GM12892 (cell line): ENCODE data around the gene CCL15.
"Not testable (repeated sequence)": the region's sequence is repeated elsewhere in the genome, so short reads cannot be mapped to it uniquely, and the experiment has no call there.

Experiments used
- DNase-seq: peaks from one replicate; pipeline ENCODE4 v3.0.0; 2011; ENCODE audit not compliant: insufficient read length
- FAIRE-seq: peaks from 2 replicates; lab custom pipeline; 2011; peaks lifted over from hg19 to GRCh38; lab: Jason Lieb, UNC
- POLR2A ChIP-seq: IDR thresholded peaks from 2 replicates; pipeline ENCODE4 v1.6.1; 2011; ENCODE audit warnings: low read depth, low read length, control low read depth
- POLR2AphosphoS5 ChIP-seq: IDR thresholded peaks from 2 replicates; pipeline ENCODE4 v1.6.1; 2011; ENCODE audit warnings: low read depth, low read length, control low read depth
- TAF1 ChIP-seq: IDR thresholded peaks from 2 replicates; pipeline ENCODE4 v1.6.1; 2011; ENCODE audit warnings: low read depth, mild to moderate bottlenecking, control low read depth, low read length, borderline replicate concordance

Gene CCL15

GRCh38 chr17:36014946-36015345, 13.6 kb upstream of the CCL15 start:
- FAIRE-seq (no peak), DNase-seq (no peak)
- TF ChIP-seq TAF1 (no peak), POLR2A (no peak), POLR2AphosphoS5 (no peak)

- FAIRE-seq (no peak), DNase-seq (no peak)
- TF ChIP-seq TAF1 (no peak), POLR2AphosphoS5 (no peak), POLR2A (no peak)
Observed at GRCh38 chr17:36011201-36011600, 9.8 kb upstream of the CCL15 start.

- DNase-seq = no peak
- FAIRE-seq = no peak
- TF ChIP-seq TAF1 (no peak), POLR2AphosphoS5 (no peak), POLR2A (no peak)
Observed at GRCh38 chr17:36008998-36009665, 7.8 kb upstream of the CCL15 start.

GRCh38 chr17:36004594-36005108, 3.3 kb upstream of the CCL15 start:
- no peak for TF ChIP-seq POLR2AphosphoS5
- no peak for TF ChIP-seq POLR2A
- no peak for TF ChIP-seq TAF1
- FAIRE-seq (no peak), DNase-seq (no peak)

- FAIRE-seq (no peak), DNase-seq (no peak)
- TF ChIP-seq POLR2AphosphoS5 (no peak), TAF1 (no peak), POLR2A (no peak)
Observed at GRCh38 chr17:36002631-36003030, 1.3 kb upstream of the CCL15 start.

- no peak for TF ChIP-seq POLR2AphosphoS5
- TF ChIP-seq TAF1 = no peak
- TF ChIP-seq POLR2A = no peak
- FAIRE-seq (no peak), DNase-seq (no peak)
Observed at GRCh38 chr17:36001862-36002603, 680 bp upstream of the CCL15 start.

GRCh38 chr17:36000732-36001109, 632 bp downstream of the CCL15 start:
- no peak for FAIRE-seq
- DNase-seq = no peak
- TF ChIP-seq POLR2AphosphoS5 (no peak), TAF1 (no peak), POLR2A (no peak)

- TF ChIP-seq POLR2AphosphoS5 = no peak
- TF ChIP-seq POLR2A = no peak
- TF ChIP-seq TAF1 = no peak
- DNase-seq (no peak), FAIRE-seq (no peak)
Observed at GRCh38 chr17:35998756-35999155, 2.6 kb downstream of the CCL15 start.

- no peak for TF ChIP-seq POLR2AphosphoS5
- TF ChIP-seq POLR2A = no peak
- no peak for TF ChIP-seq TAF1
- FAIRE-seq = no peak
- no peak for DNase-seq
Observed at GRCh38 chr17:35998018-35998545, 3.3 kb downstream of the CCL15 start.

- not testable (repeated sequence) for FAIRE-seq, DNase-seq
Observed at GRCh38 chr17:35995346-35995745, 6.0 kb downstream of the CCL15 start.

GRCh38 chr17:35991075-35991474, 10.3 kb downstream of the CCL15 start:
- no peak for DNase-seq
- no peak for FAIRE-seq
- no peak for TF ChIP-seq POLR2A
- no peak for TF ChIP-seq POLR2AphosphoS5
- no peak for TF ChIP-seq TAF1

- FAIRE-seq (no peak), DNase-seq (no peak)
- no peak for TF ChIP-seq TAF1
Observed at GRCh38 chr17:35988164-35988563, 13.2 kb downstream of the CCL15 start.
